ENCODE results near the gene RNF20.
"Not testable (repeated sequence)": the region's sequence is repeated elsewhere in the genome, so short reads cannot be mapped to it uniquely, and the experiment has no call there.

Gene RNF20

DNA sequence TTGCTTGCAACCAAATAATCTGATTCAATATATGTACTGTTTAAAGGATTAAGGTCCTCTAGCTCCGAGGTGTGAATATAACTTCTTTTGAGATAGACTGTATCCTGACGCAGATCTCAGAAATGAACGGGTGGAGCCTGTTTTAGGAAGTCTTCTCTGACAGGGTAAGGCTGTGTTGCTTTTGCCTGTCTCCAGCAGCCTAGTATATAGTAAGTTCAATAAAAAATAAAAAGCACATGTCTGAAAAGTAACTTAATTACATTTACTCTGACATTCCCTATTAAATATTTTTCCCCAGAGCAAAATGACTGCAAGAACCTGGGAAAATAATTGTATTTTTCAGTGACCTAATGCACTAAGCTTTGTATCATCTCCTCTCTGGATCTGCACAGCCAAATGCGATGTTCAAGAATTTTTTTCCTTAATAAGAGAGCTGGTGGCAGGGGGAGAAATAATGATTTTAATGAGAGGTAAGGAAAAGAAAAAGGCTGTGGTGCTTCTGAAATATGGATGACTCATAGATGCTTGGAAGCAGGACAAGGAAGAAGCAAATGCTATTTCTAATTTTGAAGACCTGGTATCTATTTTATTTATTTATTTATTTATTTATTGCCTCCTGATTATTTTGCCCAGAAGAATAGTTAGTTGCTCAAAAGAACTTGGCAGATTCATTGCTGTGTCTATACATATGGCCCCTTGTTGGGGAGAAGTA, 53.8 kb downstream of the RNF20 start:
- no peak for DNase-seq (ENCODE audit: low read depth in 3 of 3)

DNA sequence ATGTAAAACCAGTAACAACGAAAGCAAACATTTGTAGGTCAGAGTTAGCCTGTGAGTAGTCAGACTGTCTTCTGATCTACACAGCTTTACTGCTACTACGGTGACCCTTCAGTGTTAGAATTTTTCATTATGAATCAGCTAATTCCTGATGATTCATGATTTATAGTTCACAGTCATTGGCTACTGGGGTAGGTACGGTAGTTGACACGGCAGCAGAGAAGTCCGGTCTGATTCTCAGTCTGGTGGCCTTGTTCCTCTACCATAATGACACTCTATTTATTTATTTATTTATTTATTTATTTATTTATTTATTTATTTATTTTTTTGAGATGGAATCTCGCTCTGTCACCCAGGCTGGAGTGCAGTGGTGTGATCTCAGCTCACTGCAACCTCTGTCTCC, 56.4 kb downstream of the RNF20 start:
- DNase-seq (ENCODE audit: low read depth in 3 of 3): not testable (repeated sequence)

DNA sequence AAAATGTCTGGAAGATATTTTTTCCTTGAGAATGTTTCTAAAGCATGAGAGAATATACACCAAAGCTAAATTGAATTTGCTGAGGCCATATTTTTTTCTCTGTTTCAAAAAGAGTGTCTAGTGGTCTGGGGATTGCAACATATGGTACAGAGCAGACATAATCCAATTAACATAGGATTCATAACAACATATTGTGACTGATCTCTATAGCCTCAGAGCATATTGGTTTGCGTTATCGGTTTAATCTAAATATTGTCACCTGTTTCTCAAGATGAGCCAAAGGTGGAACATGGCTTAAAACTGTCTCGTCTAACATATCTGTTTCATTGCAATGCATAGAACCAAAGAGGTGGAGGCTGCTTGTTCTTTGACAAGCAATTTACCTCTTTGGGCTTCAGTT, 57.2 kb downstream of the RNF20 start:
- no peak for DNase-seq (ENCODE audit: low read depth in 3 of 3)

DNA sequence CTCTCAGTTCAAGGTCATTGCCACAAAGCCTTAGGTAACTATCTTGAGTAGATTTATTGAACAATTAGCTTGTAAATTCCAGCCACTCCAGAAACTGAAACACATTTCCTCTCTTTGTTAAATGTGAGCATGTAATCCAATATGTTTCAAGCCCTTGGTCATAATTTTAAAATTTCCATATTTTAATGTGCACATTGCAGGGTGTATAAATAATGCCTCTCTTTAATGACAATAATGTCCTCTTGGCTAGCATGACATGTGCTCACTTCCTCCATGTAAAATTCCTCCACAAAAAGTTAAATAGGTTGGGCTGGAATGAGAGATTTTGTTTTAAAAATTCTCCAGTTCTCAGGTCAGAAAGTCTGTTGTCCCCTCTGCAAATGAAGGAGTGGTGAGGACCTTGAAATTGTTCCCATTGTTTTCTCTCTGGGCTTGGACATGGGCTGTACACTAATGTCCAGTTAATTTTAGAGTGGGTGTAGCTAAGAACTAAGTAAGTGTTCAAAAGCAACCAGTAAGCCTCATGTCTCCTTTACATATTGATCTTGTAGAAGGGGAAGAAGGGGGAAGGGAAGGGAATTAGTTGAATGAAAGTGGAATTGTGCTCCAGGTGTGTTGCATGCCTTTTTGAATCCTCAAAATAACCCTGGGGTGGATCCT, 58.3 kb downstream of the RNF20 start:
- DNase-seq (ENCODE audit: low read depth in 3 of 3): no peak

DNA sequence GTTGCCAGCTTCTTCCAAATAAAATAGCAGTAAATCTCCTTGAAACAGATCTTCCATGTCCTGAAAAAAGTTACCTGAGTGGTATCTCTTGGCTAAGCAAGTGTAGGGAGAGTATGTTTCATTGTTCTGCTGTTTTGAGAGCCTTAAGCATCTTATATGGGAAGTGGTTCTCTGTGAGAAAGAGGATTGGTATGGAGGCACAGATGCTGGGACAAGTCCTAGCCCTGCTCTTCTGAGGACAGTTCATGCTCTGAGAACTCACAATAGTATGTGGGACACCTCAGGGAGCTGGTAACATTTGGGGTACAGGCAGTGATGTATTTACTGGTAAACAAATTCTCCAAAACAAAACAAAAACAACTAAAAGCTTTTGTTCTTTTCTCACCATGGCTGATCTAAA, 59.1 kb downstream of the RNF20 start:
- no peak for DNase-seq (ENCODE audit: low read depth in 3 of 3)

DNA sequence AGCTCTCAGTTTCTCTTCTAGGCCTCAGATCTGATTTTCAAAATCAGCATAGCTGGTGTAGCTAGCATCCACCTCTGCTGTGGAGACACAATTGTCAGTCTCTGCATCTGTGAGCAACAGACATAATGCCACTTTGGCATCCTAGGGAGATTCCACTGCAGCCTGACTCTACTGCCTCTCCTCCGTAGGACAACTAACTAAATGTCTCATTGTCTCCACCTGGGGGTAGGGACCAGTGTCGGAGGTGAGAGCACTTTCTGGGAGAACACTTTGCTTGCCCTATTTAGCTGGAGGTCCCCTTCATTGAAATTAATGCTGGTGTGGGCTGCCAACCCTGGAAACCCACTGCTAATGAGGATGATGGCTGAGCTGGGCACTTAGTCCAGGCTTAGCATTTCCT, 59.7 kb downstream of the RNF20 start:
- no peak for DNase-seq (ENCODE audit: low read depth in 3 of 3)

DNA sequence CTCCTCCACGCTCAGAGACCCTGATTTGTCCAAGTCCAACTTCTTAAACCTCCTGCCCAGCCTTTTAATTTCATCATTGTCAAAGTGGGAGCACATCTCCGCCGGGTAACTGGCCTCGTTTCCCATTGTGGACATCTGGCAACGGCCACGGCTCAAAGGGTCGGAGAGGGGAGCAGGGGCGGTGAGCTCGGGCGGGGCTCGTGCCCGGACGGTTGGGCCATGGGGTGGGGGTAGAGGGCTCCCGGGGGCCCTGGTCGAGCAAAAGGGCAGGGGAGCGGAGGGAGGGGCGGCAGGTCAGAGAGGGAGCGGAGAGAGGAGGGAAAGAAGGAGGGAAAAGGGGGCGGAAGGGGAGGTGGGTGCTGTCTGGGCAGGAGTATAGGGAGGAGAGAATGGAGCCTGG, 61.1 kb downstream of the RNF20 start, which contains the start of gene PPP3R2:
PPP3R2 (minus strand) TSS at position 174 of the 400 bp plus-strand sequence; CDS start at position 126, 48 bp downstream.
- no peak for DNase-seq (ENCODE audit: low read depth in 3 of 3)

DNA sequence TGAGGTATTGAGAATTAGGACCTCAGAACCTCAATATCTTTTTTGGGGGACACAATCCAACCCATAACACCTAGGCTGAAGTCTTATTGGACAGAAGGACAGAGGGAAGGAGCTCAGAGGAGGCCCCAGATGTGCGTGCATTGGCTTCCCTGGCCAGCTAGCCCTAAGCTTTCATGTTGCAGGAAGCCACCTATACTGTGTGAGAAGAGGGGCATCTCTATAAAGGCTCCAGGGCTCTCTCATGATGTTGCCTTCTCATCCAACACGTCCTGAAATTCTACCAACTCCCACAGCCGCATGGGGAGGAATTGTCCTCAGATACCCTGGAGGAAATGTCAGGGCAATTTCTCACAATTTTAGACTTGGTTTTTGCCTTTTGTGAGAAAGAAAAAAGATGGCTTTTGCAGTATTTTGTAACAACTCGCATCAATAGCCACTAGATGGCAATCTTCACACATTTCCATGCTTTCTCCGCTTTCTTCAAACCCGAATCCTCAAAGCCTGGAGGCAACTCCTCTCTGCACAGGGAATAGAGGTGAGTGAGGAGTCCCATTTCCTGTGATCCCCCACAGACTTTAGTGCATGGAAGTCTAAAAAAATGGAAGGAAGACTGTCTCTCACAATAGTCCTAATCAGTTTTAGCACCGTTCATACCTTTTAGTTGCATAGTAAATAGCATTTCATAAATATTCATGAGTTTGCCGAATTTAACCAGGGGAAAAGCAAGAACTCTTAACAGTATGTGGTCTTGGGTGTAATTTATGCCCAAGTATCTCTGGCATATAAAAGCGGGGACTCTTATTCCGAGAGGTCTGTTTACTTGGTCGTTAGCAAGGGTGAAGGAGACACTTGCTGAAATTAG, 68.5 kb downstream of the RNF20 start:
- DNase-seq (ENCODE audit: low read depth in 3 of 3): no peak

DNA sequence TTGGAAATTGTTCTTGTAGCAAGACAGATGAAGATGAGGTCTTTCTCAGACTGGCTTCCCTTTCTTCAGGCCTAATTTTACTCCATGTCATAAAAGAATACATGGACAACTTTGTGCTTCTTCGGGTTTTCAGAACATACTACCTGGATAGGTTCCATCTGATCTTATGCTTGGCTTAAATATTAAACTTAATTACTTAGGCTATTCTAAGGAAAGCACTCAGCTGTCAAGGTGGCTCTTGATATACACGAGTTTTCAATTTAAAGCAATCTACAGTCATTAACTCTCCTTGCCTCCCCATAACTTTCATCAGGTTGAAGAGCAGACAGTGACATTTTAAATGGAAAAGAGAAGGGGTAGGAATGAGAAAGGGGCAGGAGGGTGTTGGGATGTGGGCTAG, 70.6 kb downstream of the RNF20 start:
- no peak for DNase-seq (ENCODE audit: low read depth in 3 of 3)

DNA sequence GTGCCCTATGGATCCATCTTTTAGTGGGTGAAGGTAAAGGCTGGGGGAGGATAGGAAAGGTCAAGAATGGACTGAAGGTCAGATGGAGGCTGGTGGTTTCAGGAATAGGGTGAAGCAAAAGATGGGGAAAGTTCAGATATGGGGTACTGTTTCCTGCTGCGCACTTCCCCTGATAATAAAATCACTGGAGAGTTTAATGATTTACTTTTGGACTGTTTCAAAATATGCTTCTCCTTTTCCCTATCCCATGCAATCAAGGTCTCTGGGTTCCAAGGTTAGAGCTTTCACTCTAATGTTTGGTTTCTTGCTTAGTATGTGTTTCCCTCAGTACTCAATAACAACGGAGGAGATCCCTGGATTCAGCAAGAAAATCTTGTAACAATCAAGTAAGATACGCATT, 71.9 kb downstream of the RNF20 start:
- DNase-seq (ENCODE audit: low read depth in 3 of 3): no peak

Data from stimulated activated CD4-positive, alpha-beta T cell treated with anti-CD3 and anti-CD28 coated beads, TNF-alpha, amount 100 ng/mL, for 4 hours (primary cell).